SU-DHL-6 (cell line): ENCODE measurements around the gene SCML2.
"Not testable (repeated sequence)": the region's sequence is repeated elsewhere in the genome, so short reads cannot be mapped to it uniquely, and the experiment has no call there.

Experiments used
- H2AFZ ChIP-seq: fragments of 200-600 bp; sonication (generic); 2 replicates; pipeline ENCODE4 v1.6.1; 2014; ENCODE audit warnings: low read depth, mild to moderate bottlenecking, moderate library complexity, mixed read lengths, antibody characterized with exemption, low read length; ENCODE audit not compliant: severe bottlenecking
- H3F3A ChIP-seq: fragments of 200-600 bp; shearing (Covaris generic); 2 replicates; pipeline ENCODE4 v1.6.0; 2016; ENCODE audit warnings: antibody characterized with exemption, mild to moderate bottlenecking; ENCODE audit not compliant: insufficient read depth
- H3K27ac ChIP-seq: fragments of 200-600 bp; sonication (generic); 2 replicates; pipeline ENCODE4 v1.5.1; 2016; ENCODE audit warnings: low read depth, mild to moderate bottlenecking, low read length, moderate library complexity, mixed read lengths
- H3K27me3 ChIP-seq: fragments of 200-600 bp; sonication (generic), shearing (Covaris generic); 2 replicates; pipeline ENCODE4 v1.6.0; 2014; ENCODE audit warnings: mild to moderate bottlenecking, low read length
- H3K36me3 ChIP-seq: fragments of 200-600 bp; sonication (generic); 2 replicates; pipeline ENCODE4 v1.6.1; 2014; ENCODE audit warnings: mild to moderate bottlenecking, low read length, mixed read lengths
- H3K4me2 ChIP-seq: fragments of 300-600, 200-600 bp; shearing (Covaris generic), sonication (generic); 2 replicates; pipeline ENCODE4 v1.6.0; 2014; ENCODE audit warnings: low read length, low read depth, mild to moderate bottlenecking; ENCODE audit not compliant: poor library complexity, severe bottlenecking
- H3K4me3 ChIP-seq: fragments of 200-600 bp; sonication (generic); 2 replicates; pipeline ENCODE4 v1.5.1; 2014; ENCODE audit warnings: antibody characterized with exemption, low read length, mild to moderate bottlenecking, mixed read lengths; ENCODE audit not compliant: insufficient read depth, poor library complexity, severe bottlenecking
- H3K79me2 ChIP-seq: fragments of 200-600 bp; sonication (generic); 2 replicates; pipeline ENCODE4 v1.6.1; 2014; ENCODE audit warnings: mild to moderate bottlenecking, low read length, moderate library complexity; ENCODE audit not compliant: insufficient read depth
- H3K9ac ChIP-seq: fragments of 200-600 bp; sonication (generic); 2 replicates; pipeline ENCODE4 v1.7.0; 2014; ENCODE audit warnings: mild to moderate bottlenecking, low read length
- H3K9me2 ChIP-seq: fragments of 200-600 bp; sonication (generic); replicated peaks from 2 replicates; pipeline ENCODE4 v1.6.1; 2014; ENCODE audit warnings: low read length; ENCODE audit not compliant: insufficient read depth
- H3K9me3 ChIP-seq: fragments of 200-600 bp; sonication (generic); 2 replicates; pipeline ENCODE4 v1.6.1; 2014; ENCODE audit warnings: low read length, mixed read lengths; ENCODE audit not compliant: insufficient read depth
- H4K20me1 ChIP-seq: fragments of 200-600 bp; sonication (generic); 2 replicates; pipeline ENCODE4 v1.6.1; 2014; ENCODE audit warnings: low read depth, mild to moderate bottlenecking, antibody characterized with exemption, low read length, moderate library complexity, mixed read lengths
- EZH2phosphoT487 ChIP-seq: fragments of 200-600 bp; sonication (generic), shearing (Covaris generic); conservative IDR thresholded peaks from 2 replicates; pipeline ENCODE4 v1.6.1; 2018; ENCODE audit warnings: mild to moderate bottlenecking, antibody characterized with exemption, low read length, moderate library complexity, mixed read lengths
- TF ChIP-seq, protein P1 (sequence below): fragments of 200-600 bp; sonication (generic); IDR thresholded peaks from one replicate; pipeline ENCODE4 v1.5.1; 2017; ENCODE audit warnings: antibody characterized with exemption, mild to moderate bottlenecking, low read length, moderate library complexity; ENCODE audit not compliant: insufficient read depth, poor library complexity, severe bottlenecking

Gene SCML2

DNA sequence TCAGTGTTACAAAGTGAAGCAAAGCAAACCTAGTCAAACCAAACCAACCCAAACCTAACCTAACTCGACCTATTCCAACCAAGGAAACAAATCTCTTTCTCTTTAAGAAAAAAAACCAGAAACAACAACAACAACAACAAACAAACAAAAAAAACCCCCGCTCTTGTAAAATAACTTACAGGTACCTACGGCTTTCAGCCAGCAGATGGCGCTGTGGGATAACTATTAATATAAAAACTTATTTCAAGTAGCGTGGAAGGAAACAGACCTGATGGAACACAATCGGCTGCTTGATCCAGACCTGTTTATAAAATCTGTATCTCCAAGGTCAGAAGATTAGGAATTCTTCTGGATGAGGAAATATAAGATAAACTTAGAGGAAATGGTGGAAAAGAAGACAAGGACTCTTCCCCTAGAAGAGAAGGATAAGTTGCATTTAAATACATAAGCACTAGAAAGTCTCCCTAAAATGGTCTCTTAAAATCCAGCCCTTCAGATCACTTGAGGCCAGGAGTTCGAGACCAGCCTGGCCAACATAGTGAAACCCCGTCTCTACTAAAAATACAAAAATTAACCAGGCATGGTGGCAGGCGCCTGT, 36.6 kb upstream of the SCML2 start:
- Histone ChIP-seq H4K20me1 (no peaks in the 10 kb centered on the region), H3K4me2 (no peak overlapping the region), H3K79me2 (no peaks in the 10 kb centered on the region), H3K9me2 (no peaks in the 10 kb centered on the region), H3K36me3 (no peaks in the 10 kb centered on the region), H3F3A (no peaks in the 10 kb centered on the region), H3K27me3 (no peaks in the 10 kb centered on the region), H3K27ac (no peak overlapping the region), H3K9me3 (no peaks in the 10 kb centered on the region), H3K9ac (no peak overlapping the region), H3K4me3 (no peak overlapping the region), H2AFZ (no peak overlapping the region)
- TF ChIP-seq, protein P1, sequence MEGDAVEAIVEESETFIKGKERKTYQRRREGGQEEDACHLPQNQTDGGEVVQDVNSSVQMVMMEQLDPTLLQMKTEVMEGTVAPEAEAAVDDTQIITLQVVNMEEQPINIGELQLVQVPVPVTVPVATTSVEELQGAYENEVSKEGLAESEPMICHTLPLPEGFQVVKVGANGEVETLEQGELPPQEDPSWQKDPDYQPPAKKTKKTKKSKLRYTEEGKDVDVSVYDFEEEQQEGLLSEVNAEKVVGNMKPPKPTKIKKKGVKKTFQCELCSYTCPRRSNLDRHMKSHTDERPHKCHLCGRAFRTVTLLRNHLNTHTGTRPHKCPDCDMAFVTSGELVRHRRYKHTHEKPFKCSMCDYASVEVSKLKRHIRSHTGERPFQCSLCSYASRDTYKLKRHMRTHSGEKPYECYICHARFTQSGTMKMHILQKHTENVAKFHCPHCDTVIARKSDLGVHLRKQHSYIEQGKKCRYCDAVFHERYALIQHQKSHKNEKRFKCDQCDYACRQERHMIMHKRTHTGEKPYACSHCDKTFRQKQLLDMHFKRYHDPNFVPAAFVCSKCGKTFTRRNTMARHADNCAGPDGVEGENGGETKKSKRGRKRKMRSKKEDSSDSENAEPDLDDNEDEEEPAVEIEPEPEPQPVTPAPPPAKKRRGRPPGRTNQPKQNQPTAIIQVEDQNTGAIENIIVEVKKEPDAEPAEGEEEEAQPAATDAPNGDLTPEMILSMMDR = peak; percentile 36
- no peak for TF ChIP-seq EZH2phosphoT487

DNA sequence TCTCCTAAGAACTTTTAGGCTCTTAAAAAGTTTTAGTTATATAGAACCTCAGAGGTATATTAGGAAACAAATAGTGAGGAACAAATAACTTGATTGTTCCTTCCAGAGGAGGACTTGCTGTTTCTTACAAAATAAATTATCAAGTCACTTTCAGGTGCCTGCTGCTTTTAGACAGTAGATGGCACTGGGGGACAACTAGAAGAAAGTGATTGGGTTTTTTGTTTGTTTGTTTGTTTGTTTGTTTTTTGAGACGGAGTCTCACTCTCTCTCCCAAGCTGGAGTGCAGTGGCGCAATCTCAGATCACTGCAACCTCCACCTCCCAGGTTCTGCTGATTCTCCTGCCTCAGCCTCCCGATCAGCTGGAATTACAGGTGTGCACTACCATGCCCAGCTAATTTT, 35.5 kb upstream of the SCML2 start:
- H3K36me3 ChIP-seq = no peaks in the 10 kb centered on the region
- no peaks in the 10 kb centered on the region for H3K9me3 ChIP-seq
- H3K9me2 ChIP-seq = no peaks in the 10 kb centered on the region
- no peak overlapping the region for H3K9ac ChIP-seq
- TF ChIP-seq, protein P1 = no peak
- TF ChIP-seq EZH2phosphoT487 = no peak
- no peaks in the 10 kb centered on the region for H4K20me1 ChIP-seq
- H3K27me3 ChIP-seq = no peaks in the 10 kb centered on the region
- H2AFZ ChIP-seq = no peak overlapping the region
- no peak overlapping the region for H3K4me3 ChIP-seq
- H3K27ac ChIP-seq = no peak overlapping the region
- no peaks in the 10 kb centered on the region for H3K79me2 ChIP-seq
- no peak overlapping the region for H3K4me2 ChIP-seq
- no peaks in the 10 kb centered on the region for H3F3A ChIP-seq

DNA sequence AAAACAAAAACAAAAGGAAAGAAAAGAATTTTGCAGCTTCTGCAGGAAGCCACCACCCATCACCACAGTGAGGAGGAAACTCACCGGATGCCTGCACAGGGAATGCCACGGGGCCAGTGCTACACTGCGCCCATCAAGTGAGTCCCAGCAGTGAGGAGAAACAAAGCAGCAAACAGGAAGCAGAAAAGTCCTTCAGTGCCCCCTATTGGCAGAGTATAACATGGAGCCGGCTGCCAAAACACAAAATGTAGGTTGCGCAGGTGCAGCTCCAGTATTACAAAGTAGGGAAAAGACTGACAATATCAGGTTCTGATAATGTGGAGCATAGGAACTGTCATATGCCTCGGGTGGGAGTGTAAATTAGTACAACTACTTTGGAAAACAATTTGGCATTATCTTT, 23.3 kb upstream of the SCML2 start:
- Histone ChIP-seq H3K36me3 (no peaks in the 10 kb centered on the region), H3K9ac (no peak overlapping the region), H3K27ac (no peak overlapping the region), H3K27me3 (no peaks in the 10 kb centered on the region), H2AFZ (no peak overlapping the region), H3K4me2 (no peak overlapping the region), H4K20me1 (no peaks in the 10 kb centered on the region), H3K79me2 (no peaks in the 10 kb centered on the region), H3F3A (no peaks in the 10 kb centered on the region), H3K4me3 (no peak overlapping the region), H3K9me3 (no peaks in the 10 kb centered on the region), H3K9me2 (no peaks in the 10 kb centered on the region)
- TF ChIP-seq, protein P1 = peak; percentile 12
- no peak for TF ChIP-seq EZH2phosphoT487

DNA sequence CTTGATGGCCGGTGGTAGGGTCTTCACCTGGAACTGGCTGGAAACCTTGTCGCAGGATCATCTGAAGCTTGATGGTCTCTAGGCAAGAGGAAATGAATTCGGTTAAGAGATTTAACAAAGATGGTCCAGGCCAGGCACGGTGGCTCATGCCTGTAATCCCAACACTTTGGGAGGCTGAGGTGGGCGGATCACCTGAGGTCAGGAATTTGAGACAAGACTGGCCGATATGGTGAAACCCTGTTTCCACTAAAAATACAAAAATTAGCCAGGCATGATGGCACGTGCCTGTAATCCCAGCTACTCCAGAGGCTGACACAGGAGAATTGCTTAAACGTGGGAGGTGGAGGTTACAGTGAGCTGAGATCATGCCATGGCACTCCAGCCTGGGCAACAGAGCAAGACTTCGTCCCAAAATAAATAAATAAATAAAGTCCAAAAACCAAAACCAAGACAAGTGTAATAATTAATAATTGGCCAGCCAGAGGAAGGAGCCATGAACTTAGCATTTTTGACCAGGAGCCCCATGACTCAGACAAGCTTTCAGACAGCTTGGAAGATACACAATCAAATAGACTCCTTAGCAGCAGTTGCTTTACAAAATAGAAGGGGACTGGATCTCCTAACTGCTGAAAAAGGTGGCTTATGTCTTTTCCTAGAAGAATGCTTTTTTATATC, 20.8 kb upstream of the SCML2 start:
- not testable (repeated sequence) for H2AFZ ChIP-seq, H3F3A ChIP-seq, H3K4me2 ChIP-seq, H3K9me3 ChIP-seq, H3K36me3 ChIP-seq, H3K9ac ChIP-seq, H3K4me3 ChIP-seq, H3K27me3 ChIP-seq, H3K79me2 ChIP-seq, H3K27ac ChIP-seq, H3K9me2 ChIP-seq, H4K20me1 ChIP-seq

DNA sequence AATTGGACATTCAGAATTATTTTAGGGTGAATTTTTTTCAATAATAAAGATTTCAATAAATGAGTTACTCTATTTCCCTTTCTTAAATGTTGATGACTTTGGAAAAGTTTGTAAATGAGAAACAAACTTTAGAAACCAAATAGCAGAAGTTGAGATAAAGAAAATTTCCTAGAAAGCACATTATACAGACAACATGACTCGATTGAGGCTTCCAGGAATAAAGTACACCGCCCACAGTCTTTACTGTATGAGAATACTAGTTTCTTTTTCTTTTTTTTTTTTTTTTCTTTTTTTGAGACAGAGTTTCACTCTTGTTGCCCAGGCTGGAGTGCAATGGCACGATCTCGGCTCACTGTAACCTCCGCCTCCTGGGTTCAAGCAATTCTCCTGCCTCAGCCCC, 14.6 kb upstream of the SCML2 start:
- H3K36me3 ChIP-seq, H3K9me2 ChIP-seq, H2AFZ ChIP-seq, H3K4me2 ChIP-seq, H3F3A ChIP-seq, H3K9me3 ChIP-seq, H3K79me2 ChIP-seq, H4K20me1 ChIP-seq, H3K27me3 ChIP-seq, H3K4me3 ChIP-seq, H3K9ac ChIP-seq, H3K27ac ChIP-seq: not testable (repeated sequence)
